Neural cell (in vitro differentiated cells): Measurements from ENCODE around the gene FOXO1. TPM values are rescaled to one million over a fixed set of nuclear protein-coding genes. Genes with fewer than 3 reads are reported as not detected.
A peak's percentile ranks its signal among the peaks of the same experiment; 100 is the strongest.

ENCODE experiments used
- H2AFZ ChIP-seq: fragments of 200-600, 300-800 bp; sonication (generic), shearing (Covaris generic); 2 replicates; pipeline ENCODE4 v1.6.0; 2014; ENCODE audit warnings: low read depth, mild to moderate bottlenecking, antibody characterized with exemption, low read length, moderate library complexity
- H3F3A ChIP-seq: fragments of 200-600 bp; shearing (Covaris generic); 2 replicates; pipeline ENCODE4 v1.6.1; 2016; ENCODE audit warnings: mild to moderate bottlenecking, moderate library complexity, mixed read lengths, antibody characterized with exemption, low read length; ENCODE audit not compliant: insufficient read depth, poor library complexity, severe bottlenecking
- H3K27ac ChIP-seq: fragments of 200-600, 300-800 bp; sonication (generic), shearing (Covaris generic); 2 replicates; pipeline ENCODE4 v1.5.1; 2014; ENCODE audit warnings: mild to moderate bottlenecking, low read length, moderate library complexity
- H3K27me3 ChIP-seq: fragments of 300-800, 200-600 bp; sonication (generic), shearing (Covaris generic); 2 replicates; pipeline ENCODE4 v1.6.0; 2014; ENCODE audit warnings: mild to moderate bottlenecking, low read depth, low read length, moderate library complexity; ENCODE audit not compliant: insufficient read depth
- H3K36me3 ChIP-seq: fragments of 300-800, 200-600 bp; sonication (generic), shearing (Covaris generic); 2 replicates; pipeline ENCODE4 v1.5.1; 2014; ENCODE audit warnings: mild to moderate bottlenecking, antibody characterized with exemption, low read length, moderate library complexity; ENCODE audit not compliant: insufficient read depth
- H3K4me2 ChIP-seq: fragments of 300-800, 200-600 bp; sonication (generic), shearing (Covaris generic); 2 replicates; pipeline ENCODE4 v1.6.0; 2014; ENCODE audit warnings: mild to moderate bottlenecking, low read length
- H3K4me3 ChIP-seq: fragments of 300-800, 200-600 bp; sonication (generic), shearing (Covaris generic); 2 replicates; pipeline ENCODE4 v1.5.1; 2014; ENCODE audit warnings: mild to moderate bottlenecking, low read length, moderate library complexity
- H3K79me2 ChIP-seq: fragments of 200-600 bp; shearing (Covaris generic); replicated peaks from 2 replicates; pipeline ENCODE4 v1.6.0; 2014; ENCODE audit warnings: mild to moderate bottlenecking, low read length, moderate library complexity; ENCODE audit not compliant: insufficient read depth
- H3K9ac ChIP-seq: fragments of 300-800, 200-600 bp; sonication (generic), shearing (Covaris generic); 2 replicates; pipeline ENCODE4 v1.6.1; 2016; ENCODE audit warnings: mild to moderate bottlenecking, low read length, mixed read lengths
- H3K9me2 ChIP-seq: fragments of 200-600 bp; shearing (Covaris generic); 2 replicates; pipeline ENCODE4 v1.6.1; 2016; ENCODE audit warnings: mild to moderate bottlenecking, low read length, mixed read lengths; ENCODE audit not compliant: insufficient read depth
- H3K9me3 ChIP-seq: fragments of 200-600, 300-800 bp; sonication (generic), shearing (Covaris generic); 2 replicates; pipeline ENCODE4 v1.6.1; 2016; ENCODE audit warnings: mild to moderate bottlenecking, mixed run types, low read length, moderate library complexity, mixed read lengths
- H4K20me1 ChIP-seq: fragments of 200-600 bp; shearing (Covaris generic); 2 replicates; pipeline ENCODE4 v1.6.1; 2016; ENCODE audit warnings: mild to moderate bottlenecking, mixed run types; ENCODE audit not compliant: insufficient read depth
- CTCF ChIP-seq: fragments of 450-650 bp; IDR thresholded peaks from 2 replicates; pipeline ENCODE4 v1.5.1; 2014; ENCODE audit warnings: antibody characterized with exemption, mild to moderate bottlenecking, moderate library complexity; ENCODE audit not compliant: poor library complexity, severe bottlenecking
- EP300 ChIP-seq: fragments of 450-650 bp; conservative IDR thresholded peaks from 2 replicates; pipeline ENCODE4 v1.6.1; 2014; ENCODE audit warnings: antibody characterized with exemption, mild to moderate bottlenecking, moderate library complexity; ENCODE audit not compliant: poor library complexity, severe bottlenecking
- EZH2 ChIP-seq: fragments of 200-600, 300-800 bp; shearing (Covaris generic), sonication (generic); IDR thresholded peaks from 2 replicates; pipeline ENCODE4 v1.6.1; 2014; ENCODE audit warnings: antibody characterized with exemption, low read length, borderline replicate concordance, mild to moderate bottlenecking; ENCODE audit not compliant: insufficient read depth, poor library complexity, severe bottlenecking
- MXI1 ChIP-seq: fragments of 450-650 bp; conservative IDR thresholded peaks from 2 replicates; pipeline ENCODE4 v1.6.1; 2014; ENCODE audit warnings: antibody characterized with exemption, mild to moderate bottlenecking; ENCODE audit not compliant: poor library complexity, severe bottlenecking
- POLR2AphosphoS5 ChIP-seq: IDR thresholded peaks from 2 replicates; pipeline ENCODE4 v1.6.1; 2012
- RAD21 ChIP-seq: fragments of 450-650 bp; conservative IDR thresholded peaks from 2 replicates; pipeline ENCODE4 v1.6.1; 2014; ENCODE audit warnings: antibody characterized with exemption, mild to moderate bottlenecking, moderate library complexity
- REST ChIP-seq: IDR thresholded peaks from 2 replicates; pipeline ENCODE4 v1.6.1; 2012; ENCODE audit warnings: borderline replicate concordance
- SMC3 ChIP-seq: fragments of 450-650 bp; conservative IDR thresholded peaks from 2 replicates; pipeline ENCODE4 v1.6.1; 2014; ENCODE audit warnings: antibody characterized with exemption, mild to moderate bottlenecking, moderate library complexity; ENCODE audit not compliant: poor library complexity
- TAF1 ChIP-seq: IDR thresholded peaks from 2 replicates; pipeline ENCODE4 v1.6.1; 2012; ENCODE audit warnings: low read depth
- polyA plus RNA-seq: library from polyadenylated mRNA; depleted of rRNA; stranded (reverse); fragments of >200 nt; gene quantifications from 2 replicates; pipeline ENCODE4 v1.2.3, GENCODE V29; 2014

FOXO1 gene
- polyA plus RNA-seq, 1 donor from 2014 or later, result 1.2 TPM

GRCh38 chr13:40668335-40668734, 1.9 kb upstream of the FOXO1 start:
- no peak overlapping the region for H3K9ac ChIP-seq
- H2AFZ ChIP-seq, result no peak overlapping the region
- no peak overlapping the region for H3K4me3 ChIP-seq
- no peaks in the 10 kb centered on the region for H3K9me2 ChIP-seq
- H3K27me3 ChIP-seq, result peaks cover 44% of the 10 kb centered on the region
- no peak overlapping the region for H3K4me2 ChIP-seq
- H3F3A ChIP-seq, result no peaks in the 10 kb centered on the region
- no peaks in the 10 kb centered on the region for H4K20me1 ChIP-seq
- H3K36me3 ChIP-seq, result no peaks in the 10 kb centered on the region
- H3K79me2 ChIP-seq, result no peaks in the 10 kb centered on the region
- H3K9me3 ChIP-seq, result no peaks in the 10 kb centered on the region
- TF ChIP-seq TAF1 (no peak), RAD21 (no peak), SMC3 (no peak), EP300 (no peak), EZH2 (no peak), REST (no peak), CTCF (no peak), MXI1 (no peak)
- no peak overlapping the region for H3K27ac ChIP-seq

GRCh38 chr13:40667622-40667978, 1.2 kb upstream of the FOXO1 start:
- no peaks in the 10 kb centered on the region for H3K9me2 ChIP-seq
- TF ChIP-seq MXI1, result no peak
- no peak for TF ChIP-seq POLR2AphosphoS5
- no peak for TF ChIP-seq SMC3
- TF ChIP-seq REST, result no peak
- no peak for TF ChIP-seq EP300
- no peak for TF ChIP-seq EZH2
- TF ChIP-seq CTCF, result no peak
- TF ChIP-seq RAD21, result no peak
- TF ChIP-seq TAF1, result no peak
- peak overlapping the region; percentile 77 for H3K4me3 ChIP-seq
- H4K20me1 ChIP-seq, result no peaks in the 10 kb centered on the region
- no peak overlapping the region for H3K27ac ChIP-seq
- H3K79me2 ChIP-seq, result no peaks in the 10 kb centered on the region
- H3K4me2 ChIP-seq, result no peak overlapping the region
- H3K27me3 ChIP-seq, result peaks cover 52% of the 10 kb centered on the region
- H2AFZ ChIP-seq, result no peak overlapping the region
- H3K36me3 ChIP-seq, result no peaks in the 10 kb centered on the region
- H3K9me3 ChIP-seq, result no peaks in the 10 kb centered on the region
- H3F3A ChIP-seq, result no peaks in the 10 kb centered on the region
- no peak overlapping the region for H3K9ac ChIP-seq
